NCI-H1694 treated with DMSO at 0.1 percent for 48 hours (cell line): ENCODE measurements around the gene RHBDF2.

Source experiments
- DNase-seq: peaks from one replicate; lab custom pipeline; 2025; lab: John Stamatoyannopoulos, UW

RHBDF2 gene

DNA sequence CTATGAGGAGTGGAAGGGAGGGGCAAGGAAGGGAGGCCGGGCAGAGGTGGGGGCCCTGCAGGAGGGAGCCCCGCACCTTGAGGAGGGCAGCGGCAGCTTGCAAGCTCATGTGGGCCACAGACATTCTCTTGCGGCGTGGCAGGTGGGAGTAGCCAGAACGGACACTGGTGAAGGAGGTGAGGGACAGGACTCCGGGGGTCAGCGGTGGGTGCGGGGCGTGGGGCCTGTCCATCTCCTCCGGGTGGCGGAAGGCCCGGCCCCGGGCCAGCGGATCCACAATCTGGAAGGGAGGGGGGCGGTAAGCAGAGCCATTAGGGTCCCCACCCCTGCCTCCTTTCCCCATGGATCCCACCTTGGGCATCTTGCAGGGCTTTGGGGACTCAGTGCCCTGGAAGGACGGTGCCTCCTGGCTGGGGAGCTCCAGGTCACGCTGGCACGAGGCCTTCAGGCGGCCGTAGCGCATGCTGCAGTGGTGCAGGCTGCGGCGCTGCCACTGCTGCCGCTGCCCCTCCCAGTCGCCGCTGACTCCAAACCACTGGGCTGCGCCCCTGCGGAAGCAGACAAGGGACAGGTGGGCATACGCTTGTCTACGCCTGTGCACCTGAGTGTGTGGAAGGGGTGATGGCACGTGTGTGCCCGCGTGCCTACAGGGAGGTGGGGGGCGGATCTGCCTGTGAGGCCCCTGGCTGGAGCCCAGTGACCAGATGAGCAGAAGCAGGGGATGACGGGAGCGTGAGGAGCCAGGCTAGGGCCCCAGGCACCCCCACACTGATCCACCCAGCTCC, 22.3 kb downstream of the RHBDF2 start:
- DNase-seq = no peak

DNA sequence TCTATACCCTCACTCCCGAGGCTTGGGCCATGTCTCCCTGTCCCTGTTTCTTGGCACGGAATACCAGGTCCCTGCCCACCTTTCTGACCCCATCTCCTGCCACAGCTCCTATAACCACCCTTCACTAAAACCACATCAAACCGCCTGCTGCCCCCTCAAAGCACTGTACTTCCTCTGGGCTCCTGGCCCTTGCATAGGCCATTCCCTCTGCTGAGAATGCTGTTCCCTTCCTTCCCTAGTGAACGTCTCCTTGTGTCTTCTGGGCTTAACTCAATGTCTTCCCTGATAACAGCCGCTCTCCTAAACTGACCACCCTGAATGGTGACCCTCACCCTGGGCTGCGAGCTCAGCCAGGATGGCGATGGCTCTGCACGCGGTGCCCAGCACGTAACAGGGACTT, 23.1 kb downstream of the RHBDF2 start:
- no peak for DNase-seq

DNA sequence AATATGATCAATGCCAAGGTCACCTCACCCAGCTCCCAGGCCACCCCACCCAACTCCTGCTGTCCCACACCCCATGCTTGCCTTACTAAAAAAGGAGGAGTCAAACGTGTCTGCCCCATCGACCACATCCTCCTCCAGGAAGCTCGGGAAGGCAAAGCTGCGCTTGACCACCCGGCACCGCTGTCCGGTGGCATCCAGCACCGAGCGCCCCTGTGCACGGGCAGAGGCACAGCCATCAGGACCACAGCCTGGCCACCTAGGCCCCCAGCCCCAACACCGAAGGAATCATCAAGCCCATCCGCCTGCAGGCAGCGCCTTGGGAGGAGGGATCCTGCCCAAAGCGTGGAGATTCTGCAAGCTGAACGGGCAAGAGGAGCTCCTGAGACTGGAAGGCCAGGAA, 23.6 kb downstream of the RHBDF2 start:
- DNase-seq = no peak

DNA sequence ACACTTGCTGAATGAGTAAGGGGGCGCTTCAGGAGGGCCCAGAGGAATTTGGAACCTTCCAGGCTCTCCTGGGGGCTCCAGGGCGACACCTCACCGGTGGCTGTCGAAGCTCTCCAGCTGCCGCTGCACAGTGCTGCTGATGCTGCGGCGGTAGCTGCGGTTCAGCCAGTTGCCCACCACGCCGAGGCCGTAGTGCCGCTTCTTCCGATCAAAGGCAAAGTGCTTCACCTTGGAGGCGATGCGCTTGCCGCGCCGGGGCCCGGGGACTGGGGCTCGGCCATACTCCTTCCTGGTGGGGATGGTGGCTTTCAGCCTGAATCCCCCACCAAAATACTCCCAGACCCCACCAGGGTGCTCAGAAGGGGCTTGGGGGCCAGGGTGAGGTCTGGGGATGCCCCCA, 24.5 kb downstream of the RHBDF2 start:
- no peak for DNase-seq

DNA sequence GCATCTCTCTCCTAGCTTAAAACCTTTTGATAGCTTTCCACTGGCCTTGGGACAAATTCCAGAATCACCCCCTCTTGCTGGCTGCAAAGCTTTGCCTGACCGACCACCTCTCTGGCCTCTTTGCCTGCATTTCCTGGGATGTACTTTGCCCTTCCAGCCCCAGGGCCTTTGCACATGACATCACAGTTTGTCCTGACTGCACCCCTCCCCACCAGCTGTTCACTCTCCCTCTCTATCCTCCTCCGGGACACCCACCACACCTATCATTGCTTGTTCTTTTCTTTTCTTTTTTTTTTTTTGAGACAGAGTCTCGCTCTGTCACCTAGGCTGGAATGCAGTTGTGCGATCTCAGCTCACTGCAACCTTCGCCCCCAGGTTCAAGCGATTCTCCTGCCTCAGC, 25.9 kb downstream of the RHBDF2 start:
- DNase-seq = no peak

DNA sequence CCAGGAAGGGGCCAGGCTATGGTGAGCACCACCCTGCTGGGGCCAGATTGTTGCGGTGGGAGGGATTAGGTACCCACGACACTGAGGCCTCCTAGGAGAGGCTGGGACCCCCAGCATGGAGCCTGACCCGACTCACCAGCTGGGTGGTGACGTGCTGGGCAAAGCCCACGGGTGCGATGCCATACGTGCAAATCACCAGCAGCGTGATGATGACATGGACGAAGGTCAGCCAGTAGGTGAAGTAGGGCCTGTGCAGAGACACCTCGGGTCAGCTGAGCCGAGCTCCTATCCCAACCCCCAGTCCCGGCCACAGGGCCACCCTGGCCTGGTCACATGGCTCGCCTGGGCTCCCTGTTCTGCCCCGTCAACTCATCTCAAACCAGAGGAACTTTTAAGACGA, 26.3 kb downstream of the RHBDF2 start:
- no peak for DNase-seq

DNA sequence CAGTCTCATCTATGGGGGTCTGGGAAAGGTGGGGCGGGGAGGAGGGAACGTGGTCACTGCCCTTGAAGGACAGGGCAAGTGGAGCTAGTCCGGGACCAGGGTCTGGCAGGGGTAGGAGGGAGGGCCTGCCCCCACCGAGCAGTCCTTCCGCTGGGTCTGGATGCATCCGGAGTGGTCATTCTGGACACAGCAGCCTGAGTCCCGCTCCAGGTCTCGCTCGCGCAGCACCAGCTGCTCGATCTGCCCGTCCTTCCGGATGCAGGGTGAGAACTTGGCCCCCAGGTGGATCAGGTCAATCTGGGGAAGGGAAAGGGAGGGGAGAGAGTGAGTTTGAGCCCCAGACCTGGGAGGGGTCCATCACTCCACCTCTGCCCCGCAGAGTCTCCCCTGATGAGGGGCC, 27.0 kb downstream of the RHBDF2 start:
- DNase-seq = no peak

DNA sequence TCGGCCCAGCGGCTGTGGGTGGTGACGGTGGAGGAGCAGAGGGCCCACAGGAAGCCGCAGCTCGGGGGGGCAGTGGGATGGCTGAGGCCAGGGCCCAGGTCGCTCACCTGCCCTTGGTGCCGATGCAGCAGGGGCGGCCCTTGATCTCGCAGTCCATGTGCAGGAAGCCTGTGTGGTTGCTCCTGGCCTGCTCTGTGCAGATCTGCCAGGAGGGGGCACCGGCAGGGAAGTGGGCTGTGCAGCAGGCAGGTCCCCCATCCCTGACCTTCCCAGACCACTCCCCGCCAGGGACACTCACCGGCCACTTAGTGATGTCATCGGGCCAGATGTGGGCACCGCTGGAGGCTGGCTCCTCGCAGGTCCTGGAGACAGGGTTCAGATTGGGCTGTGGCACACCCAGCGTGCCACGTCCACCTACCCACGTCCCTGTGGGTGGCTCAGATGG, 27.7 kb downstream of the RHBDF2 start:
- DNase-seq = no peak

DNA sequence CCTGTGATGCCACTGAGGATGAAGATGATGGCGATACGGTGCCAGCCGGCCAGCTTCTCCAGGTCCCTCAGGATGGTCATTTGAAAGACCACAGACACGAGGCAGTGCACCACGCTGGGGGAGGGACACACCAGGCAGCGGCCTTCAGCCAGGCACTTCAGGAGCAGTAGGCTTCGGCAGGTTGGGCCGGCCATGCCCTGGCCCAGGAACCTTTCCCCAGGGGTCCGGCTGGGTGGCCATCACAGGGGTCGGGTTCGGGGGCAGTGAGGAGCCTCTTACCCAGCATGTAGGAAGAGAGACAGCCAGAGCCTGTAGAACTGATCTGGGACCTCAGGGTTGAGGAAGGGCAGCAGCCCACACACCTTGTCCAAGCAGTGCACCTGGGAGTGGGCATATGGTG, 28.5 kb downstream of the RHBDF2 start:
- no peak for DNase-seq

DNA sequence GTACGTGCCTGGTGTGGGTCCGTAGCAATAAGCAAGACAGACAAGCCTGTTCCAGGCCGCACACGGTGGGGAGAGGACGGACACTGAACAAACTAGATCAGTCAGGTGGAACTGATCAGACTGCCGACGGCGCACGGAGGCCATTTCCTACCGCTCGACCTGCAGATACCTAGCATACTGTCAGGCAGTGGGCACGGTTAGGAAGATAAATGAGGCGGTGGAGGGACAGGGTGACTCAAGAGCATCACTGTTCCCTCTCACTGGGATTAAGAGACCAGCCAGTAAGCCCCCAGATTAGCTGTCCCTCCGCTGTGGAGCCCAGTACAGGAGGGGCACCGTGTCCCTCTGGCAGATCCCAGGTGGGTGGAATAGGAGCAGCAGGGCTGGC, 29.0 kb downstream of the RHBDF2 start:
- DNase-seq = no peak

DNA sequence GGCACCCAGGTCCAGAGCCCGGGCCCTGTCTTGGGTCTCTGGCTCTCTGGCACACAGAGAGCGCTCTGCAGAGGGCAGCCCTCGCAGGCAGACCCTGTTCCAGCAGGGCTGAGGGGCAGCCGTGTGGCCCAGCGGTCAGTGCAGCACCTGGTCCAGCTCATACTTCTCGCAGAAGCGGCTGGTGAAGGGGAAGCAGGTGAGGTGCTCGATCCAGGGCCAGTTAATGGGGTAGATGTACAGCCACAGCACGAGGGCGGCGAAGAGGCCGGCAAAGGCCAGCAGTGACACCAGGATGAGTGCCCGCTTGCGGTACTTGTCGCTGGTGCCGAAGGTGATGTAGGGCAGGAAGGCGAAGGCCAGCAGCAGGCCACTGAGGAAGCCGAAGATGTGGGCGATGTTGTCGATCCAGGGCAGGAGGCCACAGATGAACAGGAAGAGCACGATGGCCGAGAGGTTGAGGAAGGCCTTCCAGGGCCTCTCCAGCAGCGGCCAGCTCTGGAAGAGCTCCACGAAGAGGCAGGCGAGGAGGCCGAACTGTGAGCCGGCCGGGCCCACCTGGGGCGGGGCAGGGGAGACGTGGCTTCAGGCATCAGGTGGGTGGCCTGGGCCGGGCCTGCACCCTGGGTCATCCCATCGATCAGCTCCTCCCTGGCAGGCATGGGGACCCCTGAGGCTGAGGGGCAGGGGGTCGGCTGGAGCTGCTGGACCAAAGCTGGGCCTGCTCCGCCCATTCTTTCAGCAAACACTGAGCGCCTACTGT, 29.5 kb downstream of the RHBDF2 start:
- DNase-seq = no peak

DNA sequence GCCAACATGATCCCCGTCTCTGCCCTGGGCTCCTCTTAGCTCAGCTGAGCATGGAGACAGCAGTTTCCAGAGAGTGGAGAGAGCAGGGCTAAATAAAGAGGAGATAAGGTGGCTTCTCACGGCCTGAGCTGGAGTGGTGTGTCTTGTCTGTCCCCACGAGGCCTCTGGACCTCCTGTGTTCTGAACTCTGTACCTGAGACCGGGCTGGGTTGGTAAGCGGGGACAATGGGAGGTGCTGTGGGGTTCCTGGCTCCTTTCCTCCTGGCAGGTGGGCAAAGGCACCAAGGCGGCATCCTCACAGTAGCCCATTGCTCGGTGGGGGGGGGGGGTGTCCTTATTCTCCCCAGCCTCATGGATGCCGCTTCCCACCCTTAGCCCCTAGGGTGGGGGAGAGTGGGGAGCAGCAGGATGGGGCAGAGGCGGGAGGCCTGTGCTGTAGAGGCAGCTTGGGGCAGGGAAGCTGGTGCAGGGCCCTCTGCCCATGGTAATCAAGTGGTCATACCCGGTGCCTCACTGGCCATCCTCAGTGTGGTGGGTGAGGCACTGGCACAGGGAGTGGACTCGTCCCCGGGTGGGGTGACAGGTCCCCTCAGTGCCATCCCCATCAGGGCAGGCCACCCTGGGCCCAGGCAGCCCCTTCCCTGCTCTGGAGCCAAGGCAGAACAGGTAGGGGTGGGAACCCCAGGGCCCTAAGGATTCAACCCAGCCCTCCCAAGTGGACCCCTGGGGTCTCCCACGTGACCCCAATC, 31.1 kb downstream of the RHBDF2 start:
- no peak for DNase-seq

DNA sequence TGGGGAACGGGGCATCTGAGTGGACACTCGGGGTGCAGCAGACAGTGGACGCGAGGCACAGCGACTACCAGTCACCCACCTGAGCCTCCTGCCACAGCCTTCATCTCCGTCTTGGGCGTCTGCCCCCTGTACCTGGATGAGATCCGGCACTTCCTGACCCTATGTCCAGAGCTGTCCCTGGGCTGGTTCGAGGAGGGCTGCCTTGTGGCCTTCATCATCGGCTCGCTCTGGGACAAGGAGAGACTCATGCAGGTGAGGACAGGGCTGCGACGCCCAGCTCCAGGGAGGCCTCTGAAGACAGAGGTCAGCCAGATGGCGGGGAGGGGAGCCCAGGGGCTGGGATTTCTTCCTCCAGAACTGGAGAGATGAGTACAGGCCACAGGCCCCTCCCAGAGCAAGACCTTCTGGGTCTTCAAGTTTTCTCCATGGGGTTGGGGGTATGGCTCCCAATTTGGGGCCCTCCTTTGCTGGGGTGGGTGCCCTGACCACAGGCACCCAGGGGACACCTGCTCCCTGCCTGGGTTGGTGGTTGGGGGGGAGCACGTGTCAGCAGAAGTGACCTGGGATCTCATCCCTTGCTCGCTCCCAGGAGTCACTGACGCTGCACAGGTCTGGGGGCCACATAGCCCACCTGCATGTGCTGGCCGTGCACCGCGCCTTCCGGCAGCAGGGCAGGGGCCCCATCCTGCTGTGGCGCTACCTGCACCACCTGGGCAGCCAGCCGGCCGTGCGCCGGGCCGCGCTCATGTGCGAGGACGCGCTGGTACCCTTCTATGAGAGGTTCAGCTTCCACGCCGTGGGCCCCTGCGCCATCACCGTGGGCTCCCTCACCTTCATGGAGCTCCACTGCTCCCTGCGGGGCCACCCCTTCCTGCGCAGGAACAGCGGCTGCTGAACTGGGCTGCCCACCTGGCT, 31.9 kb downstream of the RHBDF2 start:
- DNase-seq = no peak

DNA sequence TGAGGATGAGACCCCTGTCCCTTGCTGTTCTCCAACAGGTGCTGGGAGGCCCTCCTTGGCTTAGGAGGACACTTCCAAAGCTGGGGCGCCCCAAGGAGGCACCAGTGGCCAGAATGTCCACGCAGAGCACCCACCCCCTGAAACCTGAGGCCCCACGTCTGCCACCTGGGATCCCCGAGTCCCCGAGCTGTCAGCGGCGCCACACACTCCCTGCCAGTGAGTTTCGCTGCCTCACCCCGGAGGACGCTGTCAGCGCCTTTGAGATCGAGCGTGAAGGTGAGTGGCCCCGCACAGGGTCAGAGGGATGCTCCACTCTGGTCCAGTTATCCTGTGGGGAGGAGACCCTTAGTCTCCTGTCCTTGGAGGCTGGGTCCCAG, 32.6 kb downstream of the RHBDF2 start:
- no peak for DNase-seq

DNA sequence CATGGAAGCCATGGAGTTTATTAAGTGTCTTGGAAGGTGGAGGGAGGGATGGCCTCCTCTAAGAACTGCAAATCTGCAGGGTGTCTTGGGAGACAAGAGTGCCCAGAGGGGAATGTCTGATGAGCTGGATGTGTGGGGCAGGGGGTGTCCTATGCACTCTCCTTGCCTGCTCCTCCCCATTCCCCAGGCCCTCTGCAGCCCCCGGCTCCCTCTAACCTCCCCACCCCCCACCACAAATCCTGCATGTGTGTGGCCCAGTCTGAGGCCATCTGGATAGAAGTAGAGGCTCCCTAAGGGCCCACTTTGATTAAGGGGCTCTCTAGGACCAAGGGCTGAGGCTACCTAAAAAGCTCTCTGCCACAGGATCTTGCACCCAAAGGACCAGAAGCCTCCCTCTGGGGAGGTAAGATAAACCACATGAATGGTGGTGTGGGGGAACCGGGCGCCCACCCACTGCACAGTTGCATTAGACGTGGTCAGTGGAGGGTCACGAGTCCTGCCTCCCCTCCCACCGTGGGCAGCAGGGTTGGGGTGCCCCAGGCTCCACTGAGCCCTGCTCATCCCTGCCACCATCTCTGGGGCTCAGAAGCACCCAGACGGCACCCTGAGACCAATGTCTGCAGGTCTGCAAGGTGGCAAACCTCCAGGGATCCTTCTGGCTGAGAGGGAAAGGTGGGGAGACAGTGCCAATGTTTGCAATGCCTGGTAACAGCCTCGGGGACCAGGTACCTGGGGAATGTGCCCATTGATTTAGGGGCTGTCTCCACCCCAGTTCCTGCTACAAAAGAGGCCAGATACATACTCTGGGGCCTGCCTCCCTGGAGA, 33.2 kb downstream of the RHBDF2 start:
- DNase-seq = no peak

DNA sequence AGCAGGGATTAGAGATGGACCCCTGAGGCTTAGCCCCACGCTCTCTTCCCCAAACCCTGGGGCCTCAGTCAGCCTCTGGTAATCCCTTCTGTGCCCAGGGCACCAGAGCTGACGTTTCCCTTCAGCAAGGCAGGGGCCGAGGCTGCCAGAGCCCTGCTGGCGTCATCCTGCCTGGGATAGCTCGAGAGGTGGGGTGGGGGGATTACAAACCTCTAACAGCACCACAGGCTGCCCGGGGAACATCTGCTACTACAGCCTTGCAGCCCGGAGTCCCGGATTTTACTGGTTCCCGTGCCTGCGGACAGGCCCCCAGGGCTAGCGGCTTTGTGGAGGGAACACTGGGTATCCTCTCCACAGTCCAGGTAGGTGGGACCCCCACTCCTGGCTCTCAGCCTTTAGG, 33.9 kb downstream of the RHBDF2 start, which contains the start of gene AANAT:
AANAT (plus strand) TSS at position 238 of the 400 bp plus-strand sequence. CDS start 1,144 bp downstream, outside the sequence.
- peak; percentile 72 for DNase-seq

DNA sequence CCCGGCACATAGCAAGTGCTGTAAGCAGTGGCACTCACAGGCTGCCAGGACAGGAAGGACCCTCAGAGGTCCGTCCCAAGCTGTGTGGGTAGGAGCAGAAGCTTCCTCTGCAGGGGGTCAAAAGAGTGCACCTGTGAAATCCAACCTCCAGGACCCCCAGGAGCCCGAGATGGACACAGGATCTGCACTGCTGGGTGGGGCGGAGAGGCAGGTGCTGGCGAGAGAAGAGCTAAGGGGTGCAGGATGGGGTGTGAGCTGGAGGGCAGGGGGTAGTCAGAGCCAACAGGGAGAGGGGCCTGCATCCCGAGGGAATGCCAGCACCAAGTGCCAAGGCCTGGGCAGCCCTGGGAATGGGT, 34.5 kb downstream of the RHBDF2 start:
- no peak for DNase-seq

DNA sequence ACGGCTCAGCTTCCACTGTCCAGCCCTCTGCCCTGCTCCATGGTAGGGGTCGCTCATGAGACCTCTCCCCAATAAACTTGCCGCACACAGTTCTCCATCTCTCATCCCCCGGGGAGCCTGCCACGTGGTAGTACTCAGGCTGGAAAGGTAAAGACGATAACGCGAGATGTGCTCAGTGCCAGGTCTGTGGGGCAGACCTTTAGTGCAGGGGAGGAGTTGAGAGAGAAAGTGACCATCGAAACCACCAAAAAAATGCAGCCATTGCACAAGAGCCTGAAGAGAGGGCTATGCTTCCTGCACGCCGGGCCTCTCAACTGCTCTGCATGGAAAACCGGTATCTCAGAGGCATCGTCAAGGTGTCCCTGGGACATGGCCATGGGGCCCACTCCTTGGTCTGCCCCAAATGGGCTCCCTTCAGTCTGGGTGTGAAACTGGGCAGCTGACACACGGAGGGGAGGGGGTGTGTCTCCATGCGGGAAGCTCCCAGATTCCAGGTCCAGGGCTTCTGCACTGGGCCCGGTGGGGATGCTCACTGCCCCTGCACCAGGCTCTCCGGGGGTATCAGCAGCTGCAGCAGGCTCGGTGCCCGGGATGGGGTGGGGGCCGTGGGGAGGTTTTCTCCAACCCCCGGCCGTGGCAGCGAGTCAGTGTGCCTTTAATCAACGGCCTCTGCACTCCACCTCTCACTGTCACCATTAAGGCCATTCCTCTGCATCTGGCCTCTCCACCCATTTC, 38.5 kb downstream of the RHBDF2 start:
- DNase-seq = no peak

DNA sequence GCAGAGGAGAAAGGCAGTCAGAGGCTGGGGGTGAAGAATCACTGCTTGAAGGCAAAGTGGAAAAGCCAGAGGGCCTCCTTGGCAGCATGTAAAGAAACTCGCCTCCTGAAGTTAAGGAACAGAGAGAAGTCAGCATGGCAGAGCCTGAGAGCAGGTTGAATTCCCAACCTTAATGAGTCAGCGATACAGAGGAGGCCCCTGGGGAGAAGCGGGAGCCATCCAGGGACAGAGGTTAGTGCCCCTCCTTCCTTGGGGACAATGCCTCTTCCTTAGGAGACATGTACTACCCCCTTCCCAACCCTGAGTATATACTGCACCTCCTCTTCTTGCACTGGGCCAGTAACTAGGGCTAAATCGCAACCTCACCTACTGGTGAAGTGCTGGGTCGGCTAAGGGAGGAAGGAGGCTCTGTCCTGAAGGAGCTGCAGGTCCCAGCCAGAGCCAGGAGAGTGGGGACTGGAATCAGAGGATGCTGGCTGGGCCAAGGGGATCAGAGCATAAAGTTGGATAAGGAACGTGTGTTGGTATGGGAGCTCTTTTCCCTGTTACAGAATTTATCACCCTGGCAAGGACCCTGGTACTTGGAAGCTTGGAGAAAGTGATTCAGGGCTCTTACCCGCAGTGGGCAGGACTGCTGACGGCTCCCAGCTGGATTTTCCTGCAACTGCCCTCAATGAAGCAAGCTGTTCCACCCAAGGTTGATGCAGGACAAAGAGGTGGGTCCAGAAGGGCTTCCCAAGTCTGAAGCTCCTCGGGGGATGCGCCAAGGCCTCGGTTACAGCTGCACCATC, 39.3 kb downstream of the RHBDF2 start:
- DNase-seq = no peak
